COLO668 (cell line): Measurements from ENCODE around the gene MUS81.
"Not testable (repeated sequence)": the region's sequence is repeated elsewhere in the genome, so short reads cannot be mapped to it uniquely, and the experiment has no call there.

ENCODE experiments used
- DNase-seq: peaks from one replicate; lab custom pipeline; 2025; ENCODE audit not compliant: unreplicated experiment; lab: John Stamatoyannopoulos, UW

The MUS81 gene

DNA sequence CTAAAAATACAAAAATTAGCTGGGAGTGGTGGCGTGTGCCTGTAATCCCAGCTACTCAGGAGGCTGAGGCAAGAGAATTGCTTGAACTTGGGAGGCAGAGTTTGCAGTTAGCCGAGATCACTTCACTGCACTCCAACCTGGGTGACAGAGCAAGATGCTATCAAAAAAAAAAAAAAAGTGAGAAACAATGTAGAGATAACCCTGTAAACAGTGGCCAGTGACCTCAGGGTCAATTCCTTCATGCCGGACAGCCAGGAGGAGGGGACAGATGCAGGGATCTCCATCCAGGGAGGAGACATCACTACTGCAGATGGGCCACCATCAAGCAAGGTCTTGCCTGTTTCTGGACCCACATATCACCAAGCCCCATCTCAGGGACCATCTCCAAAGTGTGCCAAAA lies 12.5 kb upstream of the MUS81 start:
- DNase-seq = no peak

DNA sequence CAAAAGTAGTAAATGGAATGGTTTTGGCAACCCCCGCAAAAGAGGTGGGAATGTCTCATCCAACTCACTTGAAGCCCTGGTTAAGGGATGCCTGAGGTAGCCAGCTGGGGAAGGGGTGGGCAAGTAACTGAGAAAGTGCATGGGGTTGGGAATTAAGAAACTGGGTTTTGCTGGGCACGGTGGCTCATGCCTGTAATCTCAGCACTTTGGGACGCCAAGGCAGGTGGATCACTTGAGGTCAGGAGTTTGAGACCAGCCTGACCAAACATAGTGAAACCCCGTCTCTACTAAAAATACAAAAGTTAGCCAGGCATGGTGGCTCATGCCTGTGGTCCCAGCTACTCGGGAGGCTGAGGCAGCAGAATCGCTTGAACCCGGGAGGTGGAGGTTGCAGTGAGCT lies 11.5 kb upstream of the MUS81 start:
- DNase-seq = not testable (repeated sequence)

DNA sequence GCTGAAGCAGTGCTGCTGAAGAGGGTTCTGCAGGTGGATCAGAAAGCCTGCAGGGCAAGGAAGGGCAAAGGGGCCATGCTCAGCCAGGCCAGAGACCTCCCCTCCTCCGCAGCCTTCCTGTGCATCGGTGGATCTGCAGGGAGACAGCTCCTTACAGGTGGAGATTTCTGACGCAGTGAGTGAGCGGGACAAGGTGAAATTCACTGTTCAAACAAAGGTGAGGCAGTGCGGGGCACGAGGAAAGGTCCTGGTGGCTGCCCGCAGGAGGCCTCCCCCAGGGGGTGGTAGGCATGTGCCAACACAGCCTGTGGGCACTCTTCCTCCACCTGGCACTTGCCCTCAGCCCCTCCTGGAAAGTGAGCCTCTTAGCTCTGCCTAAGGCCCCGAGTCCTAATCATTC lies 10.9 kb upstream of the MUS81 start:
- DNase-seq = no peak

DNA sequence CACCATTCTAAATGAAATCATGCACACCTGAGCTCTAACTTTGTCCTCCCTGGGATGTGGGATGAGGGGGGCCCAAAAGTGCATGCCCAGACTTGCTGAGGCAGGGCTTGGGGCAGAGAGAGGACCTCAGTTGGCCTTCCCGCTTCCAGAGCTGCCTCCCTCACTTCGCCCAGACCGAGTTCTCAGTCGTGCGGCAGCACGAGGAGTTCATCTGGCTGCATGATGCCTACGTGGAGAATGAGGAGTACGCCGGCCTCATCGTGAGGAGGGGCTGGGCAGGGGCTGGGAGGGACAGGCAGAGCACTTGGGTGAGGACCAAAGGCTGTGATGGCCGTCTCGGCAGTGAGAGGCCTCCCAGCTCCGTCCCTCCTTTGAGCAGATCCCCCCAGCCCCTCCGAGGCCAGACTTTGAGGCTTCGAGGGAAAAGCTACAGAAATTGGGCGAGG lies 10.4 kb upstream of the MUS81 start:
- DNase-seq = no peak

DNA sequence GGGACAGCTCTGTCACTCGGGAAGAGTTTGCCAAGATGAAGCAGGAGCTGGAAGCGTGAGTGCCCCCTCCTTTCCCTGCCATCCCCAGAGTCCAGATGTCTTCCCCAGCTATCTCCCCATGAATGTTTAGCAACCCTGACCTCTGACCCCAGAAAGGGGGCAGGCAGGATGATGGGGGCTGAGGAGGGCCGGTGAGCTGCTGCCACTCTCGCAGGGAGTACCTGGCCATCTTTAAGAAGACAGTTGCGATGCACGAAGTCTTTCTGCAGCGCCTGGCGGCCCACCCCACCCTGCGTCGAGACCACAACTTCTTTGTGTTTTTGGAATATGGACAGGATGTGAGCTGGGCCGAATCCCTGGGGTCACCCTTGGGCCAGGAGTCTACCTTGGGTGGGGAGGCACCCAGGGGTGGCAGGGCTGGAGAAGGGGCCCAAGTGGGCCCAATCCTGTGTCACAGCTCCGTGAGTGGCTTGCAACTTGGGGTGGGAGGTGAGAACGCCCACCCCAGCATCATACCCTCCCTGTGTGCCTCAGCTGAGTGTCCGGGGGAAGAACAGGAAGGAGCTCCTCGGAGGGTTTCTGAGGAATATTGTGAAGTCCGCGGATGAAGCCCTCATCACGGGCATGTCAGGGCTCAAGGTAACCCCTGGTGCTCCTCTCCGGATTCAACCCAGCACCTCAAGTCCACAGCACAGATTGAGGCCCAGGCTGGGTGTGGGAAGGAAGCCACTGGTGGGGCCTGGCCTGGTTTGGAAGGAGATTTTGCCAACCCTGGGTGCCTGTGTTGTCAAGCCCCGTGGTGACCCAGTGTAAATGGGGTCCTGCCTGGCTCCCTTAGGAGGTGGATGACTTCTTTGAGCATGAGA lies 9.8 kb upstream of the MUS81 start:
- DNase-seq = no peak

DNA sequence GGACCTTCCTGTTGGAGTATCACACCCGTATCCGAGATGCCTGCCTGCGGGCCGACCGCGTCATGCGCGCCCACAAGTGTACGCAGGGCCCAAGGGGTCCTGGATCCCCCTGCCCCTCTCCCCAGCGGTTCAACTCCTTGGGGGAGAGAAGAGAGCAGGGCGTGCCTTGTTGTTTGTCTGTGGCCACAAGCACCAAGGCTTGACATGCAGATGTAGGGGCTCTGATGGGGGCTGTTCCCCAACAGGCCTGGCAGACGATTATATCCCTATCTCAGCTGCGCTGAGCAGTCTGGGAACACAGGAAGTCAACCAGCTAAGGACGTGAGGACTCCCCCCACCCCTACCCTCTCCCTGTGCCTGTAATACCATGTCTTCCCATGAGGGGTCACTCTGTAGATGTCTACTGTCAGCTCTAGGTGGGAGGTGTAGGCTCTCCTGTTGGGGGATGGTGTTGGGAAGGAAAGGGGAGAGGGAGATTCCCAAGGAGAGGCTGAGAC lies 9.1 kb upstream of the MUS81 start:
- DNase-seq = peak; percentile 25

DNA sequence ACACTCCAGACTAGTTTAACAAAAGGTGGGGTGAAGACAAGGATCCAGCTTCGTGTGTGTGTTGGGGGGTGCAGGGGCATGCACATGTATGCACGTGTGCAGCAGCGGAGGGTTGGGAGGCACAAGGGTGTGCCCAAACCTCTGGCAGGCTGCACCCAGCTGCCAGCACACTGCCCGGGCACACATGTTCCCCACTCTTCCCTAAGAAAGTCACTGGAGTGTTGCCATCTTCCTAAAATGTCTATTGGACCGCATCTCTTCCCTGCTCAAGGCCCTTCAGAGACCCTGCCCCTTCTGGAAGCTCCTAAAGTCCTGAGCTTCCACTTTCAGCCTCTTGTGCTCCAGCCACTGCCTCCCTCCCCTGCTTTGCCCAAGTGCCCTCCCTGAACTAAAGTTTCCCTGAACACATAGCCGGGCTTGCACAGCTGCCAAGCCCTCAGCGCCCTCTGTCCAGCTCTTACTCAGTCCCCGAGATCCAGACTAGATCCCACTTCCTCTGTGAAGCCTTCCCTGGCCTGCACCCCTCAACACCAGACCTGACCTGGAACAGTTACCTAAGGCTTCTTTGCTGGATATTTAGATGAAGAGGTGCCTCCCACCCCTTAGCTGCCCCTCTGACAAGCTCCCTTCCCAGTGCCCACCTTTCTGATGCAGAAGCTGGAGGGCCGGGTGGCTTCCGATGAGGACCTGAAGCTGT lies 8.3 kb upstream of the MUS81 start:
- no peak for DNase-seq

DNA sequence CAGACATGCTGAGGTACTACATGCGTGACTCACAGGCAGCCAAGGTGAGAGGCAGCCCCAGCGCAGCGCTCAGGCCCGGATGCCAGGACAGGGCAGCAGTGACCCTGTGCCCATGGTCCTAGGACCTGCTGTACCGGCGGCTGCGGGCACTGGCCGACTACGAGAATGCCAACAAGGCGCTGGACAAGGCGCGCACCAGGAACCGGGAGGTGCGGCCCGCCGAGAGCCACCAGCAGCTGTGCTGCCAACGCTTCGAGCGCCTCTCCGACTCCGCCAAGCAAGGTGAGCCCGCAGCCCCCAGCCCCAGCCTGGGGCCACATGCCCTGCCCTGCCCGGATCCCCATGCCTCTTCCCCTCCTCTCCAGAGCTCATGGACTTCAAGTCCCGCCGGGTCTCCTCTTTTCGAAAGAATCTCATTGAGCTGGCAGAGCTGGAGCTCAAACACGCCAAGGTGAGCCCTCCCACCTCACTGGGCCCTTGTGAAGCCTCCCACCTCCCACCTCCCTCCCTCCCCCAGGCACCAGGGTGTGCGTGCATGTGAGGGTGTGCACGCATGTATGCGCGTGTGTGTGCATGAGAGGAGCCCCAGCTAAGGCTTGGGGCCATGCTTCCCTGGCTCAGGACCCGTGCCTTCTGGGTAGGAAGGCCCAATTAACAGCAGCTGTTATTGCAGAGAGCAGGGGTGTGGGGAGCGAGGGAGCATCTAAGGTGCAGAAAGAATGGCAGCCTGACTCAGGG lies 7.6 kb upstream of the MUS81 start:
- DNase-seq = no peak

DNA sequence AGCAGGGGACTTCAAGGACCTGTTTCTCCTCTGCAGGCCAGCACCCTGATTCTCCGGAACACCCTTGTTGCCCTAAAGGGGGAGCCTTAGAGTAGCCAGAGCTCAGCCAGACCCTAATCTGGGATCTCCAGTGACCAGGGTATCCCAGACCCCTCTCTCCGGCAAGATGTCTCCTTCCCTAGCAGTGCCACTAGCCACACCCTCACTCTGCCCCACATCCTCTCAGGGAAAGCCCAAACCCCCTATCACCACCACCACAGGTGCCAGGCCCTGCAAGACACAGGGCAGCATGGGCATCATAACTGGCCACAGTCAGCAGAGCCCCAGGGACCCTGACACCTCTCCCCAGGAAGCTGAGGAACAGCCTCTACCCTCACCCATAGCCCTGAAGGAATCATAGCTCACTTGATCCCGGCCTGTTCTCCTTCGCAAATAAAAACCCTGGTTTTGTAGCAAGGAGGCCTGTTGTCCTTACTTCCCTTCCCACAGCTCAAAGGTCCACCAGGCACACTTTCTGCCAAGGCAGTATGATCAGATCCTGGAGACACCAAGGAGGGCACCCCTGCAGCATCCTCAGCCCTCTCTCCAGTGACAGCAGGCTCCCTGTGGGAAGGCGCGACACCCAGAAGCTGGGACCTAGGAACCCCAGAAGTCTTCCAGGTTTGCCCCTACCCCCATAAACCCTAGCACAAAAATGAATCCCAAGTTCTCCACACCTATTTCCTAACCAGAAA lies 6.8 kb upstream of the MUS81 start:
- DNase-seq = no peak

DNA sequence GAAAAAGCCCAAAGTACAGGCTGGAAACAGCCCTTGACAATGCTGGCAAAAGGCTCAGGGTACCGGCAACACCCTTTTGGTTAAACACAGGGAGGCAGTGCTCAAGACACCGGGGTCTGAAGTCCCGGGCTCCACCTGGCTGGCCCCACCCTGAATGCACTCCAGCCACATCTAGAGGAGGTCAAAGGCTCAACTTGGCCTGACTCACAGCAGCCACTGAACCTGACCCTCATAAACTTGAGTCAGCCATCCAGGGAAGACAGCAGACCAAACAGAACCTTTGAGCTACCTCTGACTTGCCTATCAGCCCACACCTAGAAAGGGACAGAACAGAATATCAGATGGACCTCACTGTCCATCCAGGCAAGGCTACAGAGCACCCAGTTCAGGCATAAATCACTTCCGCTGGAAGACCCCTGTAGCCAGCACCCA lies 6.1 kb upstream of the MUS81 start:
- no peak for DNase-seq

DNA sequence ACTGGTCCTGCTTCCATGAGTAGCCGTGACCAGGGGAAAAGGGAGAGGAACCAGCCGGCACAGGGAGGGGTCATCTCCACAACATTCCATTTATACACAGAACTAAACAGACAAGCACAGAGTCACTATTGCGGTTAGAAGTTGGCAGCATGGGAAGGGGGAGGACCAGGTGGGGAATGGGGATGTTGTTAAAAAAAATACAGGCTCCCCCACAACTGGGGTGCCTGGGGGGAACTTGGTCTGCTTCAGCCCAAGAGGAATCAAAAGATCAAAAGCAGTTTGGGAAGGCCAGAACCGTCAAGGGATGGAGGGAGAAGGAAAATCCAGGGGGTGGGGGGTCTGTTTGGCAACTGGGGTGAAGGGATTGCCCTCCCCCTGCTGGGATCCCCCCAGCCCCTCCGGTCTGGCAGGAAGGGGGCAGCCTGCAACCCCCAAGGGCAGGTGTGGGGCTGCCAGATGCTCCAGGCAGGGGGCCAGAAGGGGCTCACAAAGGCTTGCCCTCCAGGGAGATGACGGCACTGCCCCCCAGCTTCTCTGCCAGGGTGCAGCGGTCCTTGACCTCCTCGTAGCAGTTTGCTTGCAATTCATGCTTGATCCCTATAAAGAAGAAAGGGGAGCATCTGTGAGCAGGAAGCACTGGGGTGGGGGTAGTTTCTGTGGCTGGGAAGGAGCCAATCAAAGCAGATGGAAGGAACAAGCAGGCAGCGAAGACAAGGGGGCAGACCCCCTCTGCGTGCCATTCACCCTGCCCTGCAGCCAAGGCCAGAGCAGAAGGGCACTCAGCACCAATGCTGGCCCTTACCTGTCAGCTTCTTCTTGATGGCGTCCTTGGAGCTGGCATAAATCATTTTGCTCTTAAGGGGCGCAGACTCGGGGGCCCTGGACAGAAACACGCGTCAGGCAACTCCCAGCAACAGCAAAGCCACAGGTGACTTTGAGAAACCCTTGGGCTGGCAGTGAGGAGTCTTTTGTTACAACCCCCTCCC lies 5.1 kb upstream of the MUS81 start:
- no peak for DNase-seq

DNA sequence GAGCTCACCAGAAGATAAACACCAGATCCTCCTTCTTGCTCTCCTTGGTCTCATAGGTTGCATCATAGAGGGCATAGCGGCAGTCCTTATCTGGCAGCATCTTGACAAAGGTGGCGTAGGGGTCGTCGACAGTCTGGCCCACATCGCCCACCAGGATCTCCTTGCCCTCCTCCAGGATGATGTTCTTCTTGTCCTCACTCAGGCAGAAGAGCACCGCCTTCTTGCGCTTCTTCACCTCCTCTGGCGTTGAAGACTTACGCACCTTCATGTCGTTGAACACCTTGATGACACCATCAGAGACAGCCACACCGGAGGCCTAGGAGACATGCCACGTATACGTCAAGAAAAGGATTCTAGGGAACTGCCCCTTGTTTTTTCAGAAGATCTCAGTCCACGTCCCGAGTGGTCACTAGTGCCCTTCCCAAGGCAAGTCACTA lies 4.3 kb upstream of the MUS81 start:
- no peak for DNase-seq

DNA sequence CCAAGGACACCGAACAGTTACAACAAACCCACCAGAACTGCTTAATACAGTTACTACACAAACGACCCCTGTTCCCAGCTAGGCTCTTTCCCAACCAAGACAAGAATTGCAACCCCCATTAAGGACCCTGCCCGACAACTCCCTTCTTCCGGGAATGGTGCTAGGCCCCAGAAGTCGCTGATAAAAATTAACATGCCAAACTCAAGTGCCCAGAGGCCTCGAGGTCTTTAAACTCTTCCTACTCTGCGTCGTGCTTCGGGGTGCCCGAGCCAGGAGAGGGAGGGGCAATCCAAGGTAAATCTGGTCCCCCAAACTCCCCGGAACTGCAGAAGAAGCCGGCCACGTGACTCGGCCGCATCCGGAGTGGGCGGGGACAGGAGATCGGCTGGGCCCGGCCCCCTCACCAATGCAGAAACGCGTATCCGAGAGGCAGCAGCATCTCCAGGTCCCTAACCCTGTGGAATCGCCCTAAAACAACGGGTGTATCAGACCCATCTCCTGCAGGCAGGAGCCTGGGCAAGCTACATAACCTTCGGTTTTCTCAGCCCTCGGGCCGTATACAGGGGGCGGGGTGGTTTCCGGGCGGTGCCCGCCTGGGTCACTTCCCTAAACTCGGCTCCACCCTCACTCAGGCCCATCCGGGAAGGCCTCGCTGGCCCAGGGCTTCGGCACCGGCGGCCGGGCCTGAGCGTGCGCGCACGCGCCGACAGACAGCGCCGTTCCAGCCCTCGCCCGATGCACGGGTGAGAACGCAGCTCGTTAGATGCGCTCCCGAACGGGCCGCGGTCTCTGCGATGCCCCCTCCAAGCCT lies 3.3 kb upstream of the MUS81 start:
- DNase-seq = peak; percentile 72

DNA sequence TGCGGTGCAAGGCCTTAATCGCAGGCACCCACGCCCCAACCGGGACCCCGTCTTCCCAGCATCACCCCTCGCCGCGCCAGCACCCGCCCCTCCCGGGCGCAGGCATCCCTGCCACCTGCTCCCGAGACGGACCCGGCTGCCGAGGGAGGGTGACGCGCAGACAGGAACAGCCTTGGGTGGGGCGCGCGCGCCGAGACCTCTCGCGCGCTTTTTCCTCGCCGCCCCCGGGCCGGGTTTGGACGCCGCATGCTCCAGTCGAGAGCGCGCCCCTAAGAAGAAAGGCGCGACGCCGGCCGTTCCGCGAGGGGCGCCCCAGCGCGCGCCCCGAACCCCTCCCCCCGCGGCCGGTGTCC lies 2.8 kb upstream of the MUS81 start:
- peak; percentile 83 for DNase-seq

DNA sequence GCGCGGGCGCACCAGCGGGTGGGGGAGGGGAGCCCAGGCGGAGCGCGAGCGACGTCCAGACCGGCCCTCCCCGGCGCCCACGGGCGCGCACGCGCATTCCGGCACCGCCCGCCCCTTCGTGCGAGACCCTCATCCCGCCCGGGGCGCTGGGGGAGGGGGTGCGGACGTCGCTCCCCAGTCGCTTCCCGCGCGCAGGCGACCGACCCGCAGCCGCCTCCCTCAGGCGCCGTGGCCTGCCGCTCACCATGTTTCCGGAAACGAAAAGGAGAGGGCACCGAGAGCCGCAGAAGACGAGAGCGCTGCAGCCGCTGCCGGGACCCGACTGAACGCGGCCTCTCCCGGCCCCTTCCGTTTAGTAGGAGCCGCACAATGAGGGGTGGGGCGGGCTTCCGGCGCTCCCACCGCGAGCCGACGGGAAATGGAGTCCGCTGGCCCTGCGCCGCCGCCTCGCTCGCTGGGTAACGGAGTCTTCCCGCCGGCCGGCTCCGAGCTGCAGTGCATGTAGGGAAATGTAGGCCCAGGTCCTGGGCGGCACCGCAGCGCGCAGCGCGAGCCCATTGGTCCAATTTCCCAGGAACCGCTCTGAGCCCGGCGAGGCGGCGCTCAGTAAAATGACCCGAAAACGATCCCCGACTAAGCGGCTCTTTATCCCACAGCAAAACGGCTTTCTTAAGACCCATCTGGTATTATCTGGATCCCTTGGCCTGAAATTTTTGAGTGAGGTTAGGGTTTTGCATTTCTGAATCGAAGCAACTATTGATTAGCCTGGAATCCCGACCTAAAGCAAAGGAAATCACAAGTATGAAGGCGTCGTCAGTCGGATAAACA lies 2.2 kb upstream of the MUS81 start, which contains the start of gene CFL1:
Gene CFL1, minus strand, starts transcription at position 328 of the 828 bp plus-strand sequence. Its CDS starts 81 bp downstream, at position 247.
- DNase-seq = peak; percentile 99

DNA sequence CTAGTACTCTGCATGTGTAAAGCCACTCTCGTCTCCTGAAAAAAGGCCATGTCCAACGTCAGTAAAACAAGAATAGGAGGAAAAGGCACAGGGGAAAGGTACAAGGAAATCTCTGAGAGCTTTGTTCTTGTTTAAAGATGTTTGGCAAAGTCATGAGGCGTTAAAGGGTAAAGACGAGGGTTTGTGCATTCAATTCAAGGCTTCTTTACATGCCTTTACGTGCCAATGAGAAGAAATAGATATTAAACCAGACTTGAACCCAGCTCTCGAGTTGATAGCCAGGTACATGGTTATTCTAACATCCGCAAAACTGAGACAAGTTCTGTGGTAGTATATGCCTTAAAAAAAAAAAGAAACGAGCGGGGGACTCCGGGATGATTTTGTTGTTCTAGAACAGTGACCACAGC lies 1.5 kb upstream of the MUS81 start:
- no peak for DNase-seq

DNA sequence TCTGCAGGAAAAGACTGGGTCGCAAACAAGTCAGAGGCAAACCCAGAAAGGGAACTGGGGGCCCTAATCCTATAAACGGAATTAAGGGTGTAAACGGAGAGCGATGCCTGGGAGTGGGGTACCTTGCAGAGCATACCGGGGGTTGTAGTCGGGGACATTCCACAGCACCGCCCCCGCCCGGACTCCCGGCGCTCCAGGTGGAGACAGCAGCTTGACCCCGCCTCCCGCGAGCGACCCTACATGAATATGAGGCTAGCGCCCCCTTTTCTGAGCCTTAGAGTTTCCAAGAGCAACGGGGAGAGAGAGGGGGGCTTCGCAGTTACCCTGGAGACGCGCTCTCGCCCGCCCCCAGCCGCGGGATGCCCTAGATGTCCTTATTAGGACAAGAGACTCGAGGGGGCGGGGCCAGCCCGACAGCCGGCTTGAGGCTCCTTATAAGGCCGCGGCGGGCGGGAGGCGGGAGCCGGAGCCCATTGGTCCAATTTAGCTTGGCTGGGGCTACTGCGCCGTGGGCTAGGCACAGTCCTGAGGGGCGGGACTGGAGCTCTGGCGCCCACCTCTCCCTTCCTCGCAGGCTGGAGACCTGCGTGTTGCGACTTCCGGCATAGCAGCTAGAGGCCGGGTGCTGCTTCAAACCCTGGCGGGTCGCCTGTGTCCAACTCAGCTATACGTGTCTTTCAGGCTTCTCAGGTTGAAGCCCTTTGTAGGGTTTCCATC lies 980 bp upstream of the MUS81 start:
- DNase-seq = peak; percentile 98
